ENCODE measurements around the gene SH3RF2. TPM values are rescaled to one million over a fixed set of nuclear protein-coding genes. Genes with fewer than 3 reads are reported as not detected.

Gene SH3RF2
- total RNA-seq, 2 donors from 2014 or later, result 2.6 to 3.2 TPM

DNA sequence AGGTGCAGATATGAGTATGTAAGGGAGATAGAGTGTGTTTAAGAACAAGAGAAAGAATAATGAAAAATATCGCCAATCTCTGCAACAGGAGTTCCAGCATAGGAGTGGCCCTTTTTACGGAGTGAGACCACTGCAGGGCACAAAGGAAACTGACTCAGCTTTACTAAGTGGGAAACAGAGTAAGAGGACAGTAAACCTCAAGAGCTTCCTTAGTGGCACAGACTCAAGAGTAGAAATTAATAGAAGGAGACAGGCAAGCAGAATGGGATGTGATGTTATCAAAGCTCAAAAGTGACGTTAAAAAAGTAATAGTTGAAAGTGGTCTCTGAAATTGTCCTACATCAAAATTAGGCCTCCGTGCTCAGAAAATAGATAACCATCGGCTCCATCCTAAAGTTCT, 2.1 kb upstream of the SH3RF2 start:
- no peaks in the 10 kb centered on the region for H3K36me3 ChIP-seq (ENCODE audit: control insufficient read depth, insufficient read depth, low read length)
- Mint-ChIP-seq H3K27ac (no peak overlapping the region), H3K4me1 (peaks cover 39% of the 10 kb centered on the region), H3K36me3 (ENCODE audit: low read depth) (no peaks in the 10 kb centered on the region), H3K27me3 (ENCODE audit: insufficient read depth) (no peaks in the 10 kb centered on the region), H3K4me3 (no peak overlapping the region), H3K9me3 (no peaks in the 10 kb centered on the region)
- H3K27me3 ChIP-seq (ENCODE audit: control insufficient read depth, insufficient read depth, low read length, poor library complexity, severe bottlenecking), result no peaks in the 10 kb centered on the region
- peak; percentile 7 for DNase-seq
- no peak overlapping the region for H3K9ac ChIP-seq (ENCODE audit: extremely low read depth, low read length, poor library complexity, severe bottlenecking)
- H3K4me3 ChIP-seq (ENCODE audit: low read length), result no peak overlapping the region
- H3K4me1 ChIP-seq (ENCODE audit: control insufficient read depth, insufficient read depth, low read length), result peaks cover 16% of the 10 kb centered on the region
- 92 to 97% methylated on average over 3 to 5 of the region's 5 CpGs for WGBS, 2 experiments (ENCODE audit: insufficient coverage in 1 of 2, insufficient read length in 1 of 2)
- TF ChIP-seq, protein P1, sequence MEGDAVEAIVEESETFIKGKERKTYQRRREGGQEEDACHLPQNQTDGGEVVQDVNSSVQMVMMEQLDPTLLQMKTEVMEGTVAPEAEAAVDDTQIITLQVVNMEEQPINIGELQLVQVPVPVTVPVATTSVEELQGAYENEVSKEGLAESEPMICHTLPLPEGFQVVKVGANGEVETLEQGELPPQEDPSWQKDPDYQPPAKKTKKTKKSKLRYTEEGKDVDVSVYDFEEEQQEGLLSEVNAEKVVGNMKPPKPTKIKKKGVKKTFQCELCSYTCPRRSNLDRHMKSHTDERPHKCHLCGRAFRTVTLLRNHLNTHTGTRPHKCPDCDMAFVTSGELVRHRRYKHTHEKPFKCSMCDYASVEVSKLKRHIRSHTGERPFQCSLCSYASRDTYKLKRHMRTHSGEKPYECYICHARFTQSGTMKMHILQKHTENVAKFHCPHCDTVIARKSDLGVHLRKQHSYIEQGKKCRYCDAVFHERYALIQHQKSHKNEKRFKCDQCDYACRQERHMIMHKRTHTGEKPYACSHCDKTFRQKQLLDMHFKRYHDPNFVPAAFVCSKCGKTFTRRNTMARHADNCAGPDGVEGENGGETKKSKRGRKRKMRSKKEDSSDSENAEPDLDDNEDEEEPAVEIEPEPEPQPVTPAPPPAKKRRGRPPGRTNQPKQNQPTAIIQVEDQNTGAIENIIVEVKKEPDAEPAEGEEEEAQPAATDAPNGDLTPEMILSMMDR (conservative IDR thresholded peaks at IDR 0.05), result peak; percentile 12
- H3K27ac ChIP-seq (ENCODE audit: low read depth, low read length), result no peak overlapping the region
- H3K9me3 ChIP-seq (ENCODE audit: control insufficient read depth, low read length), result no peaks in the 10 kb centered on the region

GRCh38 chr5:145937432-145938250, 1.3 kb downstream of the SH3RF2 start:
- H3K27ac Mint-ChIP-seq, result peak overlapping the region; percentile 70
- no peaks in the 10 kb centered on the region for H3K9me3 Mint-ChIP-seq
- Histone ChIP-seq H3K36me3 (ENCODE audit: control insufficient read depth, insufficient read depth, low read length) (no peaks in the 10 kb centered on the region), H3K9ac (ENCODE audit: extremely low read depth, low read length, poor library complexity, severe bottlenecking) (peak overlapping the region; percentile 70), H3K4me3 (ENCODE audit: low read length) (peak overlapping the region; percentile 82), H3K9me3 (ENCODE audit: control insufficient read depth, low read length) (no peaks in the 10 kb centered on the region), H3K27ac (ENCODE audit: low read depth, low read length) (no peak overlapping the region), H3K4me1 (ENCODE audit: control insufficient read depth, insufficient read depth, low read length) (peaks cover 23% of the 10 kb centered on the region), H3K27me3 (ENCODE audit: control insufficient read depth, insufficient read depth, low read length, poor library complexity, severe bottlenecking) (no peaks in the 10 kb centered on the region)
- no peaks in the 10 kb centered on the region for H3K27me3 Mint-ChIP-seq (ENCODE audit: insufficient read depth)
- TF ChIP-seq, protein P1 (conservative IDR thresholded peaks at IDR 0.05), result no peak
- H3K36me3 Mint-ChIP-seq (ENCODE audit: low read depth), result no peaks in the 10 kb centered on the region
- H3K4me3 Mint-ChIP-seq, result peak overlapping the region; percentile 62
- 51 to 70% methylated on average over 13 to 23 of the region's 23 CpGs for WGBS, 2 experiments (ENCODE audit: insufficient coverage in 1 of 2, insufficient read length in 1 of 2)
- peak; percentile 78 for DNase-seq
- peaks cover 50% of the 10 kb centered on the region for H3K4me1 Mint-ChIP-seq

GRCh38 chr5:145938776-145939539, 2.6 kb downstream of the SH3RF2 start:
- WGBS, 2 experiments (ENCODE audit: insufficient coverage in 1 of 2, insufficient read length in 1 of 2), result 74 to 81% methylated on average over 6 to 11 of the region's 11 CpGs
- Mint-ChIP-seq H3K36me3 (ENCODE audit: low read depth) (no peaks in the 10 kb centered on the region), H3K4me3 (peak overlapping the region; percentile 62), H3K27ac (no peak overlapping the region), H3K9me3 (no peaks in the 10 kb centered on the region), H3K4me1 (peaks cover 50% of the 10 kb centered on the region), H3K27me3 (ENCODE audit: insufficient read depth) (no peaks in the 10 kb centered on the region)
- no peaks in the 10 kb centered on the region for H3K27me3 ChIP-seq (ENCODE audit: control insufficient read depth, insufficient read depth, low read length, poor library complexity, severe bottlenecking)
- no peaks in the 10 kb centered on the region for H3K36me3 ChIP-seq (ENCODE audit: control insufficient read depth, insufficient read depth, low read length)
- H3K9me3 ChIP-seq (ENCODE audit: control insufficient read depth, low read length), result no peaks in the 10 kb centered on the region
- no peak overlapping the region for H3K9ac ChIP-seq (ENCODE audit: extremely low read depth, low read length, poor library complexity, severe bottlenecking)
- no peak for DNase-seq
- H3K4me1 ChIP-seq (ENCODE audit: control insufficient read depth, insufficient read depth, low read length), result peaks cover 23% of the 10 kb centered on the region
- peak overlapping the region; percentile 82 for H3K4me3 ChIP-seq (ENCODE audit: low read length)
- TF ChIP-seq, protein P1 (conservative IDR thresholded peaks at IDR 0.05), result no peak
- H3K27ac ChIP-seq (ENCODE audit: low read depth, low read length), result no peak overlapping the region

All from endodermal cell (in vitro differentiated cells).